ENCODE results near the gene IQGAP3. TPM values are rescaled to one million over a fixed set of nuclear protein-coding genes. Genes with fewer than 3 reads are reported as not detected.
"Not testable (repeated sequence)": the region's sequence is repeated elsewhere in the genome, so short reads cannot be mapped to it uniquely, and the experiment has no call there.

IQGAP3 gene
- total RNA-seq, 4 donors from 2014 or later = 0.09 to 13.2 TPM; not detected in 2

GRCh38 chr1:156556354-156556753 lies 16.0 kb downstream of the IQGAP3 start:
- intact Hi-C loops (cut with DNase I; ENCODE audit: low total_unique reads) = no loop called here
- Histone ChIP-seq H3K4me1 (no peaks in the 10 kb centered on the region), H3K27ac (no peak overlapping the region), H3K4me3 (no peak overlapping the region), H3K27me3 (no peaks in the 10 kb centered on the region), H3K9me3 (no peaks in the 10 kb centered on the region), H3K36me3 (no peaks in the 10 kb centered on the region)
- TF ChIP-seq POLR2A (IDR thresholded peaks at IDR 0.05) (no peak), CTCF (IDR thresholded peaks at IDR 0.05) (no peak)
- no peak for DNase-seq

GRCh38 chr1:156555715-156556114 lies 16.6 kb downstream of the IQGAP3 start:
- no peak overlapping the region for H3K4me3 ChIP-seq
- TF ChIP-seq CTCF (IDR thresholded peaks at IDR 0.05) (no peak), POLR2A (IDR thresholded peaks at IDR 0.05) (no peak)
- intact Hi-C loops (cut with DNase I; ENCODE audit: low total_unique reads) = no loop called here
- no peak overlapping the region for H3K27ac ChIP-seq
- no peaks in the 10 kb centered on the region for H3K4me1 ChIP-seq
- no peaks in the 10 kb centered on the region for H3K9me3 ChIP-seq
- H3K36me3 ChIP-seq = no peaks in the 10 kb centered on the region
- no peak for DNase-seq
- no peaks in the 10 kb centered on the region for H3K27me3 ChIP-seq

DNA sequence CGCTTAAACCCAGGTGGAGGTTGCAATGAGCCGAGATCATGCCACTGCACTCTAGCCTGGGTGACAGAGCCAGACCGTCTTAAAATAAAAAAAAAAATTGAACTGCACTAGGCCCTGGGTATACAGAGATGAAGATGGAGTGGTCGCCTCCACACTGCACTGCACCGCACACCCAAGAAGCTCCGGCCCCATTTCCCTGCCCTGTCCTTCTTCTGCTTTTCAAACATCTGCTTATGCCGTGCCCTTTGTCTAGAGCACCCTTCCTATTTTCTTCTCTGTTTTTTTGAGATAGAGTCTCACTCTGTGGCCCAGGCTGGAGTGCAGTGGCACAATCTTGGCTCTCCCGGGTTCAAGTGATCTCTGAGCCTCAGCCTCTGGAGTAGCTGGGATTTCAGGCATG lies 17.4 kb downstream of the IQGAP3 start:
- Histone ChIP-seq H3K27ac (no peak overlapping the region), H3K27me3 (no peaks in the 10 kb centered on the region), H3K9me3 (no peaks in the 10 kb centered on the region), H3K36me3 (no peaks in the 10 kb centered on the region), H3K4me3 (no peak overlapping the region), H3K4me1 (no peaks in the 10 kb centered on the region)
- DNase-seq = no peak
- intact Hi-C loops (cut with DNase I; ENCODE audit: low total_unique reads) = no loop called here
- TF ChIP-seq POLR2A (IDR thresholded peaks at IDR 0.05) = no peak

DNA sequence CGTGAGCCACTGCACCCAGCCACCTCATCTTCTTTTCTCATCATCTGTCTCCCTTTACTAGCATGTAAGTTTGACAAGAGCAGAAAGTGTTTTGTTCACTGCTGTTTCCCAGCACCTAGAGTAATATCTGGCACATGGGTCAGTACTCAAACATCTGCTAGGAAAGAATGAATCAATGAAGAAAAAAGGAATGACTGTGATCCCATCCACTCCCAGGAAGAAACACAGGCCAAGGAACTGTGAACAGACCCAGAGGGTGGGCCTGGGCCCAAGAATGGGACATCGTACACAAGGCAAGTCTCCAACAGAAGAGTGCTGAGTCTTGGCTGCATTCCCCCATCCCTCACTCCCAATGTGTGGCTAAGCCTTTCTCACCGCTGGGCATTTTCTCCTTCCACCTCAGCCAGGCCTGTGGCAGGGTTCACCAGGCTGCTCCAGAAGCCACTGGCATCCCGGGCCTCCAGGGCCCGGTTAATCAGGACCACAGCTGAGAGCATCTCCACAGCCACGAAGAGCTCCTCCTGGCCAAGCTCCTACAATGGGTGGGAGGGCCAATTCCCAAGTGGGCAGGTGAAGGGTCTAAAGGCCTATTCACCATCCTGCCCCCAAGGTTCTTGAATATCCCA lies 18.4 kb downstream of the IQGAP3 start:
- no peaks in the 10 kb centered on the region for H3K27me3 ChIP-seq
- no peak for DNase-seq
- no peaks in the 10 kb centered on the region for H3K4me1 ChIP-seq
- intact Hi-C loops (cut with DNase I; ENCODE audit: low total_unique reads) = no loop called here
- H3K4me3 ChIP-seq = no peak overlapping the region
- H3K36me3 ChIP-seq = no peaks in the 10 kb centered on the region
- H3K9me3 ChIP-seq = no peaks in the 10 kb centered on the region
- H3K27ac ChIP-seq = no peak overlapping the region
- TF ChIP-seq POLR2A (IDR thresholded peaks at IDR 0.05) (no peak), CTCF (IDR thresholded peaks at IDR 0.05) (no peak)

GRCh38 chr1:156552937-156553336 lies 19.4 kb downstream of the IQGAP3 start:
- H3K27ac ChIP-seq; intact Hi-C loops (cut with DNase I; ENCODE audit: low total_unique reads); H3K36me3 ChIP-seq; DNase-seq; H3K4me3 ChIP-seq; H3K9me3 ChIP-seq; H3K27me3 ChIP-seq; H3K4me1 ChIP-seq: not testable (repeated sequence)

- DNase-seq = no peak
- no peaks in the 10 kb centered on the region for H3K36me3 ChIP-seq
- no peak overlapping the region for H3K4me3 ChIP-seq
- H3K27ac ChIP-seq = no peak overlapping the region
- TF ChIP-seq CTCF (IDR thresholded peaks at IDR 0.05) = no peak
- no peak for TF ChIP-seq POLR2A (IDR thresholded peaks at IDR 0.05)
- H3K9me3 ChIP-seq = no peaks in the 10 kb centered on the region
- H3K4me1 ChIP-seq = no peaks in the 10 kb centered on the region
- intact Hi-C loops (cut with DNase I; ENCODE audit: low total_unique reads) = no loop called here
- no peaks in the 10 kb centered on the region for H3K27me3 ChIP-seq
Observed at GRCh38 chr1:156552518-156552917, 19.8 kb downstream of the IQGAP3 start.

Measured in uterus (tissue), 4 donors.